ENCODE data around the gene MYCBP2. TPM values are rescaled to one million over a fixed set of nuclear protein-coding genes. Genes with fewer than 3 reads are reported as not detected.

The MYCBP2 gene
- total RNA-seq, 1 experiment from 2014 or later, result 51.8 TPM

- H3K27ac Mint-ChIP-seq (ENCODE audit: low read depth, unreplicated experiment), result peak overlapping the region; percentile 69
- H3K27me3 Mint-ChIP-seq (ENCODE audit: insufficient read depth, unreplicated experiment), result no peaks in the 10 kb centered on the region
- peaks cover 6% of the 10 kb centered on the region for H3K4me1 Mint-ChIP-seq (ENCODE audit: insufficient read depth, unreplicated experiment)
- H3K36me3 Mint-ChIP-seq (ENCODE audit: insufficient read depth, unreplicated experiment), result peaks cover 50% of the 10 kb centered on the region
- H3K4me3 Mint-ChIP-seq (ENCODE audit: unreplicated experiment), result no peak overlapping the region
- no TSS peak for BruUV-seq (replicated peaks)
- intact Hi-C loops (cut with micrococcal nuclease), result no loop called here
- peak; percentile 49 for DNase-seq (ENCODE audit: unreplicated experiment)
- POLR2A ChIA-PET, result interaction anchor here (0.6 to 2.2 kb wide), 4 partner anchors 10 to 27 kb away, joined by 3 to 26 read pairs (median 4); partner anchors contain the start of gene CLN5
- TF ChIP-seq, protein P1, sequence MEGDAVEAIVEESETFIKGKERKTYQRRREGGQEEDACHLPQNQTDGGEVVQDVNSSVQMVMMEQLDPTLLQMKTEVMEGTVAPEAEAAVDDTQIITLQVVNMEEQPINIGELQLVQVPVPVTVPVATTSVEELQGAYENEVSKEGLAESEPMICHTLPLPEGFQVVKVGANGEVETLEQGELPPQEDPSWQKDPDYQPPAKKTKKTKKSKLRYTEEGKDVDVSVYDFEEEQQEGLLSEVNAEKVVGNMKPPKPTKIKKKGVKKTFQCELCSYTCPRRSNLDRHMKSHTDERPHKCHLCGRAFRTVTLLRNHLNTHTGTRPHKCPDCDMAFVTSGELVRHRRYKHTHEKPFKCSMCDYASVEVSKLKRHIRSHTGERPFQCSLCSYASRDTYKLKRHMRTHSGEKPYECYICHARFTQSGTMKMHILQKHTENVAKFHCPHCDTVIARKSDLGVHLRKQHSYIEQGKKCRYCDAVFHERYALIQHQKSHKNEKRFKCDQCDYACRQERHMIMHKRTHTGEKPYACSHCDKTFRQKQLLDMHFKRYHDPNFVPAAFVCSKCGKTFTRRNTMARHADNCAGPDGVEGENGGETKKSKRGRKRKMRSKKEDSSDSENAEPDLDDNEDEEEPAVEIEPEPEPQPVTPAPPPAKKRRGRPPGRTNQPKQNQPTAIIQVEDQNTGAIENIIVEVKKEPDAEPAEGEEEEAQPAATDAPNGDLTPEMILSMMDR (IDR thresholded peaks at IDR 0.05; ENCODE audit: unreplicated experiment), result peak; percentile 55
- H3K9me3 Mint-ChIP-seq (ENCODE audit: unreplicated experiment), result no peaks in the 10 kb centered on the region
- CTCF ChIA-PET, result interaction anchor here (0.5 to 3.5 kb wide), 43 partner anchors 10 to 1664 kb away, joined by 3 to 38 read pairs (median 4); partner anchors contain the start of gene KCTD12
Observed at GRCh38 chr13:77002590-77003190, 324.2 kb downstream of the MYCBP2 start.

DNA sequence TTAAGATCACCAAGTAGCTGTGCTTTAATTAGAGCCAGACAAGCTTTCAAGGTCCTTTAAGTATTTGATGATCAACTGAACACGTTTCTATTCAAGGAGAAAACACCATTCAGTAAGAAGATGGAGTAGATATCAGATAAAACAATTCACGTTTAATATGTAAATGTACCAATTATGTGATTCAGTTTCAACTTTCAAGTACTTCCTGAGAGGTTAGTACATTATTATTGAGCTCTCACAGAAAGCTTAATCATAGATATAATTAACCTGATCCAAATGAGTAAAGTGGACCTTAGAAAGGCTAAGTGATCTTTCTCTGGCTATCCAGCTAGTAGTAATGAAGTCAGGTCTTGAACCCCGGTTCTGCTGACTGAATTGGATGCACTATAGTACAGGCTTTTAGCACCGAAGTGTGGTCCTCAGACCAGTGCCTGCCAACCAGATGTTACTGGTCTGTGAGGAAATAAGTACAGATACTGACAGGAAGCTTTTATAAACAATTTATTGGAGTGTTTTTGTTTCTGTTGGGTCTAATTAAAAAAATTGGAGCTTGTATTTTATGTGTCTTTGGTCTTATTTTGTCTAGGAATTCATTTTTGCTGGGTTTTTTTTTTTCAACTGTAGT, 324.8 kb downstream of the MYCBP2 start:
- ChIA-PET CTCF (interaction anchor here (0.5 to 3.5 kb wide), 44 partner anchors 8 to 1663 kb away, joined by 3 to 38 read pairs (median 4); partner anchors contain the start of gene KCTD12), POLR2A (interaction anchor here (0.6 to 2.2 kb wide), 3 partner anchors 9 to 75 kb away, joined by 3 to 26 read pairs (median 4); partner anchors contain the start of gene CLN5)
- no TSS peak for BruUV-seq (replicated peaks)
- no peak overlapping the region for H3K4me3 Mint-ChIP-seq (ENCODE audit: unreplicated experiment)
- H3K9me3 Mint-ChIP-seq (ENCODE audit: unreplicated experiment), result no peaks in the 10 kb centered on the region
- DNase-seq (ENCODE audit: unreplicated experiment), result no peak
- H3K36me3 Mint-ChIP-seq (ENCODE audit: insufficient read depth, unreplicated experiment), result peaks cover 50% of the 10 kb centered on the region
- peaks cover 6% of the 10 kb centered on the region for H3K4me1 Mint-ChIP-seq (ENCODE audit: insufficient read depth, unreplicated experiment)
- TF ChIP-seq, protein P1 (IDR thresholded peaks at IDR 0.05; ENCODE audit: unreplicated experiment), result no peak
- intact Hi-C loops (cut with micrococcal nuclease), result no loop called here
- H3K27me3 Mint-ChIP-seq (ENCODE audit: insufficient read depth, unreplicated experiment), result no peaks in the 10 kb centered on the region
- H3K27ac Mint-ChIP-seq (ENCODE audit: low read depth, unreplicated experiment), result peak overlapping the region; percentile 69

DNA sequence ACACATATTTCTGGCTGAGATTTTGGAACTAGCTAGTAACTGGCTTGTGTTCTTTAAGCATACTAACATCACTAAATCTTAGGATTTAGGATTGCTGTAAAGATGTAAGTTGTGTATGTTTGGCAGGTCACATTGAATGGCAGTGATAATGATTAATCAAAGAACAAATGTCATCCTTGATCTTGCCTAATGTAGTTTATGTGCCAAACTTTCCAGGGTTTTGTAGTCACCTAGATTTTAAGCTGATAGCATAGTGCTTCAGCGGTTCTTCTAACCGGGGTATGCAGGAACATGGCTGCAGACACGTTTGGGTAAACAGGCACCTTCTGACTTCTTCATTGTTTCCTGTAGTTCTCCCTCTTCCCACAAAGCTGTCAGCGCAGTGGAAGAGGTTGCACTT, 325.4 kb downstream of the MYCBP2 start:
- no peak for DNase-seq (ENCODE audit: unreplicated experiment)
- Mint-ChIP-seq H3K27ac (ENCODE audit: low read depth, unreplicated experiment) (no peak overlapping the region), H3K4me1 (ENCODE audit: insufficient read depth, unreplicated experiment) (peaks cover 8% of the 10 kb centered on the region), H3K9me3 (ENCODE audit: unreplicated experiment) (no peaks in the 10 kb centered on the region), H3K36me3 (ENCODE audit: insufficient read depth, unreplicated experiment) (peaks cover 51% of the 10 kb centered on the region), H3K27me3 (ENCODE audit: insufficient read depth, unreplicated experiment) (no peaks in the 10 kb centered on the region), H3K4me3 (ENCODE audit: unreplicated experiment) (no peak overlapping the region)
- TF ChIP-seq, protein P1 (IDR thresholded peaks at IDR 0.05; ENCODE audit: unreplicated experiment), result no peak
- intact Hi-C loops (cut with micrococcal nuclease), result no loop called here
- ChIA-PET POLR2A (interaction anchor here (1.0 to 2.2 kb wide), 2 partner anchors 9 to 75 kb away, joined by 3 to 26 read pairs; partner anchors contain the start of gene CLN5), CTCF (interaction anchor here (0.5 to 3.5 kb wide), 26 partner anchors 8 to 1241 kb away, joined by 3 to 38 read pairs (median 4); partner anchors contain the start of gene KCTD12)
- no TSS peak for BruUV-seq (replicated peaks)

- no peak for DNase-seq (ENCODE audit: unreplicated experiment)
- no TSS peak for BruUV-seq (replicated peaks)
- CTCF ChIA-PET, result interaction anchor here (0.8 to 3.5 kb wide), 6 partner anchors 7 to 1131 kb away, joined by 3 to 38 read pairs (median 10); no protein-coding TSS in a partner anchor
- H3K4me3 Mint-ChIP-seq (ENCODE audit: unreplicated experiment), result no peak overlapping the region
- no peaks in the 10 kb centered on the region for H3K9me3 Mint-ChIP-seq (ENCODE audit: unreplicated experiment)
- H3K27me3 Mint-ChIP-seq (ENCODE audit: insufficient read depth, unreplicated experiment), result no peaks in the 10 kb centered on the region
- peaks cover 60% of the 10 kb centered on the region for H3K36me3 Mint-ChIP-seq (ENCODE audit: insufficient read depth, unreplicated experiment)
- peaks cover 12% of the 10 kb centered on the region for H3K4me1 Mint-ChIP-seq (ENCODE audit: insufficient read depth, unreplicated experiment)
- POLR2A ChIA-PET, result interaction anchor here (0.7 to 2.2 kb wide), 5 partner anchors 8 to 121 kb away, joined by 3 to 26 read pairs (median 3); partner anchors contain the start of genes CLN5 and FBXL3
- intact Hi-C loops (cut with micrococcal nuclease), result no loop called here
- TF ChIP-seq, protein P1 (IDR thresholded peaks at IDR 0.05; ENCODE audit: unreplicated experiment), result no peak
- H3K27ac Mint-ChIP-seq (ENCODE audit: low read depth, unreplicated experiment), result no peak overlapping the region
Observed at GRCh38 chr13:77000475-77000874, 326.4 kb downstream of the MYCBP2 start.

Data from MCF 10A (cell line).